Stimulated activated CD8-positive, alpha-beta memory T cell treated with anti-CD3 and anti-CD28 coated beads, Interleukin-12 subunit alpha, Interleukin-12 subunit beta, amount 100 ng/mL, for 24 hours (primary cell): ENCODE results near the gene EML4.
"Not testable (repeated sequence)": the region's sequence is repeated elsewhere in the genome, so short reads cannot be mapped to it uniquely, and the experiment has no call there.

Experiments
- DNase-seq: peaks from one replicate; pipeline ENCODE4 v3.0.0-alpha.2; 2020; ENCODE audit errors: extremely low read depth

EML4 gene

GRCh38 chr2:42169100-42169873 is at the start of gene EML4:
TSS of gene EML4 (plus strand) at chr2:42169353. CDS start at chr2:42169612, 259 bp downstream.
- peak; percentile 75 for DNase-seq

- DNase-seq: no peak
Observed at GRCh38 chr2:42123426-42123825, 45.7 kb upstream of the EML4 start.

GRCh38 chr2:42124011-42124785 is 45.0 kb upstream of the EML4 start:
- no peak for DNase-seq

GRCh38 chr2:42125841-42126594 is 43.1 kb upstream of the EML4 start:
- DNase-seq: no peak

GRCh38 chr2:42126873-42127272 is 42.3 kb upstream of the EML4 start:
- not testable (repeated sequence) for DNase-seq

GRCh38 chr2:42127425-42128424 is 41.4 kb upstream of the EML4 start:
- DNase-seq: no peak

GRCh38 chr2:42128721-42129486 is 40.2 kb upstream of the EML4 start:
- DNase-seq: no peak

GRCh38 chr2:42129487-42129852 is 39.7 kb upstream of the EML4 start:
- DNase-seq: no peak

GRCh38 chr2:42129947-42130346 is 39.2 kb upstream of the EML4 start:
- DNase-seq: no peak

- not testable (repeated sequence) for DNase-seq
Observed at GRCh38 chr2:42130858-42131257, 38.3 kb upstream of the EML4 start.

- DNase-seq: no peak
Observed at GRCh38 chr2:42132191-42132965, 36.8 kb upstream of the EML4 start.

- peak; percentile 65 for DNase-seq
Observed at GRCh38 chr2:42132966-42133641, 36.0 kb upstream of the EML4 start.

- no peak for DNase-seq
Observed at GRCh38 chr2:42133771-42134195, 35.4 kb upstream of the EML4 start.

- DNase-seq: not testable (repeated sequence)
Observed at GRCh38 chr2:42134401-42134932, 34.7 kb upstream of the EML4 start.

- DNase-seq: no peak
Observed at GRCh38 chr2:42135381-42136312, 33.5 kb upstream of the EML4 start.

GRCh38 chr2:42136782-42137124 is 32.4 kb upstream of the EML4 start:
- no peak for DNase-seq

GRCh38 chr2:42137125-42137841 is 31.9 kb upstream of the EML4 start:
- DNase-seq: no peak
